HG03103 (cell line): ENCODE results near the gene PPP6C.

ENCODE experiments used
- ATAC-seq: cut with Tn5 transposase; IDR thresholded peaks from one replicate; pipeline ENCODE4 v1.9.1; 2021; ENCODE audit warnings: low read depth; ENCODE audit not compliant: unreplicated experiment

The PPP6C gene

DNA sequence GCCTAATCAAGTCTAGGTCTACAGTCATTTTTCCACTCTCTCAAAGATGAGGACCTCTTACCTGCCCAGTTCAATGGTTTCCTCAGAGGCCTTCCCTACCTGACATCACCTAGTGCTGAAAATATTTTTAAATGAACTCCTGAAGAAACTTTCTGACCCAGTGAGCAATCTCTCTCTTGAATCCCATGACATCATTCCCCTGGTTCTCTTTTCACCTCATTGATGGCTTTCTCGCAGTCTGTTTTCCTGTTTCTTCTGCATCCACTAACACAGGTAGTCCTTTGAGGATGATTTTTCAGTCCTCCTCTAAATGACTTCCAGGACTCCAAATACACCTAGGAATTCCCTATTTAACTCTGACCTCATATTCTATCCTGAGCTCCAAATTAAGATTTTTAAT, 86.6 kb downstream of the PPP6C start:
- no peak for ATAC-seq

- ATAC-seq, result no peak
Measured at GRCh38 chr9:125100822-125101221, 88.8 kb downstream of the PPP6C start.

DNA sequence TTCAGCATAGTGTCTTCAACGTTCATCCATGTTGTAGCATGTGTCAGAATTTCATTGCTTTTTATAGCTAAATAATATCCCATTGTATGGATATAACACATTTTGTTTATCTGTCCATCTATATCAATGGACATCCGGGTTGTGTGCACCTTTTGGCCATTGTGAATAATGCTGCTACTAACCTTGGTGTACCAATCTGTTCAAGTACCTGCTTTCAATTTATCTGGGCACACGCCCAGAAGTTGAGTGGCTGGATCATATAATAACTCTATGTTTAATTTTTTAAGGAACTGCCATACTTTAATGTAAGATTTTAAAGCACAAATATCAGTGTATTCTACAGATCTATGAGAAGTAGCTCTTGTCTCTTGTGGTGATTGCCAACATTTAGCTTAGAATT, 89.8 kb downstream of the PPP6C start:
- no peak for ATAC-seq
